Thoracic aorta (tissue), 2 donors: ENCODE results near the gene PAX5. TPM values are rescaled to one million over a fixed set of nuclear protein-coding genes. Genes with fewer than 3 reads are reported as not detected.

Experiments
- ATAC-seq: fragments of 150-250 bp; one replicate; pipeline ENCODE4 v1.8.0; 2017; ENCODE audit warnings: low read depth; ENCODE audit not compliant: insufficient number of reproducible peaks, low FRiP score
- DNase-seq: peaks from one replicate; pipeline ENCODE4 v3.0.0-alpha.2; 2020; ENCODE audit warnings: low spot score
- H3K27ac ChIP-seq, 2 donors: fragments of 200-600 bp; sonication (generic); 1 replicate in 1 of 2; 2 replicates in 1 of 2; pipeline ENCODE4 v1.5.1; 2016; ENCODE audit warnings: mild to moderate bottlenecking in 2 of 2, moderate library complexity in 2 of 2
- H3K27me3 ChIP-seq: fragments of 200-600 bp; sonication (generic); replicated peaks from 2 replicates; pipeline ENCODE4 v1.6.0; 2016; ENCODE audit warnings: mild to moderate bottlenecking; ENCODE audit not compliant: insufficient read depth
- H3K36me3 ChIP-seq: fragments of 200-600 bp; sonication (generic); one replicate; pipeline ENCODE4 v1.5.1; 2016
- H3K4me1 ChIP-seq, 2 donors: fragments of 200-600 bp; sonication (generic); 1 replicate in 1 of 2; 2 replicates in 1 of 2; pipeline versions ENCODE4 v1.5.1 to v1.6.0; 2016; ENCODE audit warnings: low read depth in 2 of 2, mild to moderate bottlenecking in 1 of 2; ENCODE audit not compliant: control insufficient read depth in 1 of 2
- H3K4me3 ChIP-seq: fragments of 200-600 bp; sonication (generic); 2 replicates; pipeline ENCODE4 v1.5.1; 2016; ENCODE audit warnings: mild to moderate bottlenecking
- H3K9me3 ChIP-seq: fragments of 200-600 bp; sonication (generic); 2 replicates; pipeline ENCODE4 v1.5.1; 2016
- CTCF ChIP-seq: fragments of 200-600 bp; sonication (generic); IDR thresholded peaks from one replicate; pipeline ENCODE4 v1.5.1; 2019; ENCODE audit warnings: antibody characterized with exemption
- total RNA-seq, 2 donors: library from RNA; depleted of rRNA; stranded (reverse); fragments of >200 nt; gene quantifications; one replicate each; pipeline versions ENCODE4 v1.1.0 to v1.2.3, GENCODE V29; 2016

Gene PAX5
- total RNA-seq, 2 donors from 2014 or later: 0.21 TPM; not detected in 1

- Histone ChIP-seq H3K4me1 (no peaks in the 10 kb centered on the region), H3K36me3 (no peaks in the 10 kb centered on the region), H3K9me3 (no peaks in the 10 kb centered on the region), H3K27ac (no peak overlapping the region), H3K4me3 (no peak overlapping the region), H3K27me3 (no peaks in the 10 kb centered on the region)
- no peak for TF ChIP-seq CTCF
- no peak for DNase-seq
- ATAC-seq: no peak
These were observed 178.4 kb downstream of the PAX5 start for GRCh38 chr9:36855448-36856315.

GRCh38 chr9:36854751-36855150, 179.3 kb downstream of the PAX5 start:
- H3K27me3 ChIP-seq: no peaks in the 10 kb centered on the region
- ATAC-seq: no peak
- no peak for TF ChIP-seq CTCF

GRCh38 chr9:36854034-36854433, 180.0 kb downstream of the PAX5 start:
- DNase-seq: no peak
- Histone ChIP-seq H3K27ac (no peak overlapping the region), H3K36me3 (no peaks in the 10 kb centered on the region), H3K9me3 (no peaks in the 10 kb centered on the region), H3K27me3 (no peaks in the 10 kb centered on the region), H3K4me1 (no peaks in the 10 kb centered on the region), H3K4me3 (no peak overlapping the region)
- no peak for TF ChIP-seq CTCF
- ATAC-seq: no peak

More at GRCh38 chr9:36854751-36855150, 179.3 kb downstream of the PAX5 start:
- Histone ChIP-seq H3K4me3 (no peak overlapping the region), H3K27ac (no peak overlapping the region), H3K36me3 (no peaks in the 10 kb centered on the region), H3K9me3 (no peaks in the 10 kb centered on the region), H3K4me1 (no peaks in the 10 kb centered on the region)
- DNase-seq: no peak

GRCh38 chr9:36853233-36853632, 180.8 kb downstream of the PAX5 start:
- H3K4me3 ChIP-seq: no peak overlapping the region
- no peak overlapping the region for H3K27ac ChIP-seq
- TF ChIP-seq CTCF: no peak
- H3K27me3 ChIP-seq: no peaks in the 10 kb centered on the region
- ATAC-seq (no peak), DNase-seq (no peak)
- H3K4me1 ChIP-seq: no peaks in the 10 kb centered on the region
- no peaks in the 10 kb centered on the region for H3K36me3 ChIP-seq
- no peaks in the 10 kb centered on the region for H3K9me3 ChIP-seq

GRCh38 chr9:36849943-36850342, 184.1 kb downstream of the PAX5 start:
- DNase-seq (no peak), ATAC-seq (no peak)
- Histone ChIP-seq H3K4me1 (no peaks in the 10 kb centered on the region), H3K4me3 (no peak overlapping the region), H3K36me3 (no peaks in the 10 kb centered on the region), H3K27me3 (no peaks in the 10 kb centered on the region), H3K27ac (no peak overlapping the region), H3K9me3 (no peaks in the 10 kb centered on the region)
- TF ChIP-seq CTCF: no peak
